K562 (cell line): Measurements from ENCODE around the gene NTN1. TPM values are rescaled to one million over a fixed set of nuclear protein-coding genes. Genes with fewer than 3 reads are reported as not detected.

Source experiments
- ATAC-seq: fragments of 200-7000 bp; cut with Tn5 transposase; 3 replicates; pipeline ENCODE4 v1.9.1; 2020; ENCODE audit warnings: moderate library complexity
- BruUV-seq: library from RNA; stranded (reverse); fragments of 400-500 nt; replicated peaks from 2 replicates; lab custom pipeline; 2021; lab: Mats Ljungman, UMichigan
- CTCF ChIA-PET: fragments of 300-600 bp; formaldehyde crosslinking; extraction: SDS; loops from one replicate; lab custom pipeline; 2021; ENCODE audit warnings: low intra/inter-chr PET ratio; lab: Yijun Ruan, JAX
- POLR2A ChIA-PET: fragments of 300-600, 350-650 bp; sonication (Branson Sonifier 250); formaldehyde crosslinking; extraction: SDS; loops from one replicate; lab custom pipeline; 2021; ENCODE audit warnings: antibody characterized with exemption, inconsistent platforms; lab: Yijun Ruan, JAX
- DNase-seq, 4 experiments: peaks; one replicate each; pipeline versions ENCODE4 v3.0.0 to v3.0.0-alpha.2; 2011 to 2018; ENCODE audit warnings: low spot score in 3 of 4, mixed read lengths in 3 of 4; ENCODE audit errors: extremely low read depth in 1 of 4
- FAIRE-seq: peaks from 2 replicates; lab custom pipeline; 2011; peaks lifted over from hg19 to GRCh38; lab: Jason Lieb, UNC
- H2AFZ ChIP-seq: 2 replicates; pipeline ENCODE4 v1.6.0; 2011; ENCODE audit warnings: low read depth, low read length, control low read depth, inconsistent platforms
- H3K27ac ChIP-seq: fragments of 200-600 bp; 3 replicates; pipeline ENCODE4 v1.8.0; 2011; ENCODE audit warnings: low read depth, mild to moderate bottlenecking, control low read depth, inconsistent platforms, low read length, moderate library complexity, mixed read lengths; ENCODE audit errors: extremely low read depth
- H3K27me3 ChIP-seq, 2 experiments: fragments of 300-600 bp in 1 of 2; 2 replicates in 1 of 2; 3 replicates in 1 of 2; pipeline versions ENCODE4 v1.6.0 to v1.8.0; 2011; ENCODE audit warnings: inconsistent platforms in 2 of 2, low read length in 2 of 2, mild to moderate bottlenecking in 1 of 2, mixed read lengths in 1 of 2, moderate library complexity in 1 of 2; ENCODE audit not compliant: control insufficient read depth in 2 of 2, insufficient read depth in 2 of 2
- H3K36me3 ChIP-seq: fragments of 300-600 bp; 3 replicates; pipeline ENCODE4 v1.8.0; 2011; ENCODE audit warnings: mild to moderate bottlenecking, low read length, inconsistent platforms; ENCODE audit not compliant: control insufficient read depth, insufficient read depth
- H3K4me1 ChIP-seq, 2 experiments: fragments of 200-600 bp in 1 of 2; replicated peaks in 1 of 2; 2 replicates in 1 of 2; 3 replicates in 1 of 2; pipeline versions ENCODE4 v1.5.1 to v1.8.0; 2011; ENCODE audit warnings: inconsistent platforms in 2 of 2, low read length in 2 of 2, mild to moderate bottlenecking in 1 of 2, mixed read lengths in 1 of 2, moderate library complexity in 1 of 2; ENCODE audit not compliant: control insufficient read depth in 2 of 2, insufficient read depth in 2 of 2
- H3K4me2 ChIP-seq: 2 replicates; pipeline ENCODE4 v1.6.1; 2011; ENCODE audit warnings: low read length, control low read depth, inconsistent platforms, mixed read lengths; ENCODE audit not compliant: insufficient read depth
- H3K4me3 ChIP-seq: fragments of 200-600 bp; sonication (generic), shearing (Covaris generic); 2 replicates; pipeline ENCODE4 v1.5.1; 2016; ENCODE audit warnings: control low read depth, inconsistent platforms
- H3K79me2 ChIP-seq: fragments of 200-600 bp; 3 replicates; pipeline ENCODE4 v1.8.0; 2011; ENCODE audit warnings: low read length, inconsistent platforms; ENCODE audit not compliant: control insufficient read depth, insufficient read depth
- H3K9ac ChIP-seq, 2 experiments: 2 replicates each; pipeline versions ENCODE4 v1.6.0 to v1.6.1; 2011; ENCODE audit warnings: low read depth in 2 of 2, low read length in 2 of 2, control low read depth in 1 of 2, inconsistent platforms in 1 of 2, mild to moderate bottlenecking in 1 of 2, mixed read lengths in 1 of 2; ENCODE audit not compliant: insufficient read depth in 1 of 2
- H3K9me1 ChIP-seq: one replicate; pipeline ENCODE4 v1.6.0; 2011; ENCODE audit warnings: inconsistent platforms, mild to moderate bottlenecking, low read length, moderate library complexity; ENCODE audit not compliant: control insufficient read depth, insufficient read depth
- H3K9me3 ChIP-seq: replicated peaks from 2 replicates; pipeline ENCODE4 v1.5.1; 2011; ENCODE audit warnings: low read depth, low read length, inconsistent platforms; ENCODE audit not compliant: control insufficient read depth, insufficient read depth
- H4K20me1 ChIP-seq: replicated peaks from 2 replicates; pipeline ENCODE4 v1.6.1; 2011; ENCODE audit warnings: low read length, inconsistent platforms, mixed read lengths; ENCODE audit not compliant: control insufficient read depth, insufficient read depth
- CLOCK ChIP-seq: fragments of 250-450 bp; sonication (Bioruptor Pico); IDR thresholded peaks from 2 replicates; pipeline ENCODE4 v1.4.0; 2020; ENCODE audit warnings: mild to moderate bottlenecking, moderate library complexity, borderline replicate concordance
- EGR1 ChIP-seq: fragments of 450-650 bp; conservative IDR thresholded peaks from 2 replicates; pipeline ENCODE4 v1.6.1; 2017; ENCODE audit warnings: mild to moderate bottlenecking
- ETS1 ChIP-seq: conservative IDR thresholded peaks from 2 replicates; pipeline ENCODE4 v1.6.1; 2011; ENCODE audit warnings: low read depth, mild to moderate bottlenecking, low read length; ENCODE audit not compliant: control insufficient read depth
- KDM1A ChIP-seq, 2 experiments: fragments of 450-650 bp; IDR thresholded peaks; 2 replicates each; pipeline ENCODE4 v1.6.1; 2016; ENCODE audit warnings: mild to moderate bottlenecking in 2 of 2
- NCOA4 ChIP-seq: fragments of 450-650 bp; IDR thresholded peaks from 2 replicates; pipeline ENCODE4 v1.6.1; 2018; ENCODE audit warnings: mild to moderate bottlenecking; ENCODE audit not compliant: partially characterized antibody
- RBM15 ChIP-seq: fragments of 200-400 bp; formaldehyde crosslinking; IDR thresholded peaks from 2 replicates; pipeline ENCODE4 v1.6.1; 2018; ENCODE audit warnings: mild to moderate bottlenecking, low read length, moderate library complexity; ENCODE audit not compliant: insufficient read depth
- ZNF121 ChIP-seq: sonication (generic); formaldehyde crosslinking; conservative IDR thresholded peaks from 2 replicates; pipeline ENCODE4 v1.8.0; 2022; ENCODE audit warnings: missing genetic modification reagents
- ZNF324 ChIP-seq: fragments of 250-450 bp; sonication (Bioruptor Pico); IDR thresholded peaks from 2 replicates; pipeline ENCODE4 v1.4.0; 2020; ENCODE audit warnings: mild to moderate bottlenecking
- ZNF75A ChIP-seq: fragments of 450-650 bp; formaldehyde crosslinking; IDR thresholded peaks from 2 replicates; pipeline ENCODE4 v1.4.0; 2020; ENCODE audit warnings: mild to moderate bottlenecking
- ZNF780A ChIP-seq: fragments of 250-450 bp; sonication (Bioruptor Pico); IDR thresholded peaks from 2 replicates; pipeline ENCODE4 v1.5.0; 2021; ENCODE audit warnings: mild to moderate bottlenecking
- ZNF785 ChIP-seq: fragments of 250-450 bp; sonication (Bioruptor Pico); IDR thresholded peaks from 2 replicates; pipeline ENCODE4 v1.4.0; 2020; ENCODE audit warnings: mild to moderate bottlenecking
- WGBS: fragments of 100-300 bp; shearing (Covaris generic); methylation state at CpG from one replicate; pipeline ENCODE4 v1.1.6; 2016; ENCODE audit warnings: low coverage, mixed read lengths; ENCODE audit not compliant: insufficient coverage; ENCODE audit errors: missing lambda C conversion rate; 5-methylcytosine and 5-hydroxymethylcytosine counted together
- in situ Hi-C: fragments of 300-500 bp; cut with MboI; formaldehyde crosslinking; loops from 4 replicates; pipeline ENCODE4 v1.15.0; 2018; ENCODE audit warnings: inconsistent platforms, mixed read lengths
- intact Hi-C: fragments of 100-400 bp; cut with micrococcal nuclease; formaldehyde crosslinking; loops from 2 replicates; pipeline ENCODE4 v1.14.2; 2022
- polyA plus RNA-seq, 8 experiments: library from polyadenylated mRNA; depleted of rRNA in 4 of 8; stranded (reverse) in 5 of 8; unstranded in 3 of 8; fragments of >200 nt; fragmentation: Nextera tagmentation in 2 of 8; fragmentation: Illumina TruSeq in 1 of 8; extraction: Ambion mirVana in 2 of 8; extraction: Trizol in 1 of 8; gene quantifications; 2 replicates each; pipeline versions ENCODE4 v1.2.1 to v1.2.3, GENCODE V29; 2011 to 2014; ENCODE audit warnings: inconsistent platforms in 1 of 8, missing spikeins in 1 of 8
- total RNA-seq, 7 experiments: library from RNA; depleted of rRNA in 6 of 7; stranded (reverse); fragments of >200 nt in 6 of 7; fragmentation: Illumina TruSeq in 2 of 7; extraction: Trizol in 2 of 7; gene quantifications; 2 replicates each; pipeline versions ENCODE4 v1.2.1 to v1.2.3, GENCODE V29; 2011 to 2021; ENCODE audit warnings: low replicate concordance in 1 of 7
- TF ChIP-seq, protein P1 (sequence below): fragments of 450-650 bp; IDR thresholded peaks from 2 replicates; pipeline ENCODE4 v1.6.1; 2017; ENCODE audit warnings: mild to moderate bottlenecking, moderate library complexity
- TF ChIP-seq, protein P2 (sequence below): fragments of 250-450 bp; sonication (Bioruptor Pico); IDR thresholded peaks from 2 replicates; pipeline ENCODE4 v1.8.0; 2021; ENCODE audit warnings: moderate library complexity, mild to moderate bottlenecking, inconsistent platforms
- TF ChIP-seq, protein P3 (sequence below): IDR thresholded peaks from 2 replicates; pipeline ENCODE4 v1.6.1; 2011; ENCODE audit warnings: borderline replicate concordance, low read depth, mild to moderate bottlenecking, moderate library complexity, low read length; ENCODE audit not compliant: insufficient read depth, poor library complexity, severe bottlenecking

Gene NTN1
- total and polyA plus RNA-seq, 9 of the 15 experiments (the other 6 are each of a cell fraction or from before 2014, with no cell fraction given), result 0.02 TPM; not detected in 8

DNA sequence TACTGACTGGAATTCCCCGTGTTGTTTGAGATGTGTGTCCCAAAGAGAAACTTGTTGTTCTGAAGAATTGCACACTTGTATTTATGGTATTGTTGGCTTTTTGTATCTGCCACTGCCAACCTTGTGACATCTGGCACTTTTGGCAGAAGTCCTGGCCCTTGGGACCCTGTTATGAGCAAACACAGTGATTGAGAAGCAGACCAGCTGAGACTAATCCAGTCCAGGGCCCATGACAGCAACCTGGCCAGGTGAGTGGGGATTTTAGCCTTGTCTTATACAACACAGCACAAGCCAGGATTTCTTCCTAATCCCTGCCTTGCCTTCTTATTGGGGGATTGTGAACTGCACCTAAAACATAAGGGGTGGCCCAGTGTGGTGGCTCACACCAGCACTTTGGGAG lies 80.0 kb downstream of the NTN1 start:
- no TSS peak for BruUV-seq
- in situ Hi-C loops, result no loop called here
- ATAC-seq, result no peak
- TF ChIP-seq ZNF780A (CRISPR knock-in tag) (no peak), CLOCK (CRISPR knock-in tag) (no peak), ZNF75A (CRISPR knock-in tag) (no peak), RBM15 (no peak), KDM1A (IDR thresholded peaks at IDR 0.05) (no peak), NCOA4 (no peak), EGR1 (no peak), ZNF121 (CRISPR knock-in tag) (no peak), ETS1 (no peak), ZNF324 (no peak), ZNF785 (CRISPR knock-in tag) (no peak)
- TF ChIP-seq, protein P1, sequence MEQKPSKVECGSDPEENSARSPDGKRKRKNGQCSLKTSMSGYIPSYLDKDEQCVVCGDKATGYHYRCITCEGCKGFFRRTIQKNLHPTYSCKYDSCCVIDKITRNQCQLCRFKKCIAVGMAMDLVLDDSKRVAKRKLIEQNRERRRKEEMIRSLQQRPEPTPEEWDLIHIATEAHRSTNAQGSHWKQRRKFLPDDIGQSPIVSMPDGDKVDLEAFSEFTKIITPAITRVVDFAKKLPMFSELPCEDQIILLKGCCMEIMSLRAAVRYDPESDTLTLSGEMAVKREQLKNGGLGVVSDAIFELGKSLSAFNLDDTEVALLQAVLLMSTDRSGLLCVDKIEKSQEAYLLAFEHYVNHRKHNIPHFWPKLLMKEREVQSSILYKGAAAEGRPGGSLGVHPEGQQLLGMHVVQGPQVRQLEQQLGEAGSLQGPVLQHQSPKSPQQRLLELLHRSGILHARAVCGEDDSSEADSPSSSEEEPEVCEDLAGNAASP, result no peak
- TF ChIP-seq, protein P2, sequence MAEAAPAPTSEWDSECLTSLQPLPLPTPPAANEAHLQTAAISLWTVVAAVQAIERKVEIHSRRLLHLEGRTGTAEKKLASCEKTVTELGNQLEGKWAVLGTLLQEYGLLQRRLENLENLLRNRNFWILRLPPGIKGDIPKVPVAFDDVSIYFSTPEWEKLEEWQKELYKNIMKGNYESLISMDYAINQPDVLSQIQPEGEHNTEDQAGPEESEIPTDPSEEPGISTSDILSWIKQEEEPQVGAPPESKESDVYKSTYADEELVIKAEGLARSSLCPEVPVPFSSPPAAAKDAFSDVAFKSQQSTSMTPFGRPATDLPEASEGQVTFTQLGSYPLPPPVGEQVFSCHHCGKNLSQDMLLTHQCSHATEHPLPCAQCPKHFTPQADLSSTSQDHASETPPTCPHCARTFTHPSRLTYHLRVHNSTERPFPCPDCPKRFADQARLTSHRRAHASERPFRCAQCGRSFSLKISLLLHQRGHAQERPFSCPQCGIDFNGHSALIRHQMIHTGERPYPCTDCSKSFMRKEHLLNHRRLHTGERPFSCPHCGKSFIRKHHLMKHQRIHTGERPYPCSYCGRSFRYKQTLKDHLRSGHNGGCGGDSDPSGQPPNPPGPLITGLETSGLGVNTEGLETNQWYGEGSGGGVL, result no peak
- TF ChIP-seq, protein P3, sequence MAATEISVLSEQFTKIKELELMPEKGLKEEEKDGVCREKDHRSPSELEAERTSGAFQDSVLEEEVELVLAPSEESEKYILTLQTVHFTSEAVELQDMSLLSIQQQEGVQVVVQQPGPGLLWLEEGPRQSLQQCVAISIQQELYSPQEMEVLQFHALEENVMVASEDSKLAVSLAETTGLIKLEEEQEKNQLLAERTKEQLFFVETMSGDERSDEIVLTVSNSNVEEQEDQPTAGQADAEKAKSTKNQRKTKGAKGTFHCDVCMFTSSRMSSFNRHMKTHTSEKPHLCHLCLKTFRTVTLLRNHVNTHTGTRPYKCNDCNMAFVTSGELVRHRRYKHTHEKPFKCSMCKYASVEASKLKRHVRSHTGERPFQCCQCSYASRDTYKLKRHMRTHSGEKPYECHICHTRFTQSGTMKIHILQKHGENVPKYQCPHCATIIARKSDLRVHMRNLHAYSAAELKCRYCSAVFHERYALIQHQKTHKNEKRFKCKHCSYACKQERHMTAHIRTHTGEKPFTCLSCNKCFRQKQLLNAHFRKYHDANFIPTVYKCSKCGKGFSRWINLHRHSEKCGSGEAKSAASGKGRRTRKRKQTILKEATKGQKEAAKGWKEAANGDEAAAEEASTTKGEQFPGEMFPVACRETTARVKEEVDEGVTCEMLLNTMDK, result no peak

More for the DNA sequence above, 80.0 kb downstream of the NTN1 start:
- ChIA-PET CTCF (no interaction called here), POLR2A (no interaction called here)
- Histone ChIP-seq H3K79me2 (no peaks in the 10 kb centered on the region), H3K36me3 (no peaks in the 10 kb centered on the region), H3K9ac (no peak overlapping the region), H4K20me1 (0 out of 2 replicates have a peak, but pooled peaks cover 4% of the 10 kb centered on the region), H3K9me1 (no peaks in the 10 kb centered on the region), H3K27ac (no peak overlapping the region), H2AFZ (no peak overlapping the region), H3K4me3 (no peak overlapping the region), H3K4me2 (no peak overlapping the region), H3K9me3 (no peaks in the 10 kb centered on the region), H3K4me1 (no peaks in the 10 kb centered on the region), H3K27me3 (peaks cover 0 to 5% of the 10 kb centered on the region in 2 experiments; a peak in 1 of 5 replicates)
- DNase-seq, result no peak
- no peak for FAIRE-seq
- 0% methylated on average over 1 of the region's 1 CpG for WGBS
- intact Hi-C loops, result no loop called here
